ENCODE data around the gene PCBP3.

Gene PCBP3

DNA sequence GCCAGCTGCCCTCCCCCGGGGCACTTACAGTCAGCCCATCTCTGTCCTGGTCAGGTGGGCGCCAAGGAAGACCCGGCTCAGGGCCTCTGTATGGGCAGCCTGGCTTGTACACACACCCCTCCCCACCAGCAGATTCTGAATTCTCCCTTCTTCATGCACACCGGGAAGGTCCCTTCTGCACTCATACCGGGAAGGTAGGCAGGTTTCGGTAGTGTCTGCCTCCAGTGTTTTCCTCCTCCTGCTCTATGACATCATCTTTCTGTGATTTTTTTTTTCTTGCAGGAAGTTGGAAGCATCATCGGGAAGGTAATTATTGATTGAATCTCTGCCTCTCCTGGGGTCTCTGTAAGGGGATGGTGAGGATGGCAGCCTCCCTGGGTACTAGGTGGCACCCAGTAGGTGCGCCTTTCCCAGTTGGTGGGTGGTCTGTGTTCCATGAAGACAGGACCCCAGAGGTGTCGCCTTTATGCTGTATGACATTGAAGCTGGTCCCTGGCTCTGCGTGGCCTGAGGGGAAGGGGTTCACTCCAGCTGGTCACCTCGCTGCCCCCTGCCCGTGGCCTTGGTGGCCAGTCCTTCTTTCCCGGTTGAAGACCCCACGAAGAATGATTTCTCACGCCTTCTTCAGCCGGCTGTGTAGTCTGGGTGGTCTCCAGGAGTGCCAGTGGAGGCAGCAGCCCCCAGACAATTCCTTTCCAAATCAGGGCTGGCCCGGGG lies 255.9 kb downstream of the PCBP3 start:
- DNase-seq: no peak

DNA sequence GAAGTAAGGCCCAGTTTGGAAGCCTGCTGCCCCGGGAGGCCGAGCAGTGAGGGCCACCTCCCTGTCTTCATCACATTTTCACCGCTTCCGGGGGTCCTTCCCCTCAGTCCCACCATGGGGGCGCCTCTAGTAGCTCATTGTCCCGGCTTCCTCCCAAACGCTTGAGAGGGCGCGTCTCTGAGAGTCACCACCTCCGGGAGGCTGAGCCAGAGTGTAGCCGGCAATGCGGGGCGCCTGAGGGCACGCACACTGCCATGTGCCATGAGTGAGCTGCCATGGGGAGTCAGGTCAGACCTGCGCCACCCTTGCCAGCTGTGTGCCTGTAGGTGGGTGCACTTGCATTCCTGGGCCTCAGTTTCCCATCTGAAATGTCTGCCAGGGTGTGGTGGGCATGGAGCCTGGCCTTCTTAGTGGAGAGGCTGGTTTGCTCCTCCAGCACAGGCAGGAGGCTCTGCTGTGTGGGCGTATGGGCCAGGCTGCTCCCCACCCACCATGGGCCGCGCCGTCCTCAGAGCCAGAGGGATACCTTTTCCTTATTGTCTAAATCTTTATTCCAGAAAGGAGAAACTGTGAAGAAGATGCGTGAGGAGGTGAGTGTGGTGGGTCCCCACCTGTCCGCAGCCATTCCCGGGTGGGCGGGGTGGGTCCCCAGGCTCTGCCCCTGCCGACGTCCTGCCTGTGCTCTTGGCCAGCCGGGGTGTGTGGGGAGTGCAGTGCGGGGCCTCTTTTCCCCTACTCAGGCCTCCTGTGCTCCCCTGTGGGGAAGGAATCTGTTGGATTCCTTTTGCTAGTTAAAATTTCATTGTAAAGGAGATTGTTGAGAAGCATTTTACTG lies 256.7 kb downstream of the PCBP3 start:
- no peak for DNase-seq

DNA sequence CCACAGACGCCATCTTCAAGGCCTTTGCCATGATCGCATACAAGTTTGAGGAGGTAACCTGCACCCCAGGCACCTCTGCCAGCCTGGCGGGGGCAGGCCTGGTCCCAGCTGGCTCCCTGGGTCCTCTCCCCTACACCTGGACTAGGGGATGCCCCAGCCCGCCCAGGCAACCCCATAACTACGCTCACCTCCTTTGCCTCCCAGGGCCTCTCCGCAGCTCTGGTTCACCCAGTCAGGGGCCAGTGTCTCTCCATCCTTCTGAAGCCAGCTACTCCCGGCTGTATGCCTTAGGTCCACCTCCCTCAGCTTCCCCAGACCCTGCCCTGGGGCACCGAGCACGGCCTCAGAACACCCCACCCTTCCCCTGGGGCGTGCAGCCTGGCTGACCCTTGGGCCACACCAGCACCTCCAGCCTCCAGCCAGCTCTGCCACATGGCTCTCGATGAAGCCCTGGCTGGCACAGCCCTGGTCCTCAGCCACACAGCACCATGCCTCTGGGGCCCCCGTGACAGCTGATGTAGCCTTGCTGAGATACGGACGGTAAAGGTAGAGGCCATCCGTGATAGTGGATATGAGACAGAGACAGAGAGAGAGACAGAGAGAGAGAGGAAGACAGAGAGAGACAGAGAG lies 257.7 kb downstream of the PCBP3 start:
- no peak for DNase-seq

DNA sequence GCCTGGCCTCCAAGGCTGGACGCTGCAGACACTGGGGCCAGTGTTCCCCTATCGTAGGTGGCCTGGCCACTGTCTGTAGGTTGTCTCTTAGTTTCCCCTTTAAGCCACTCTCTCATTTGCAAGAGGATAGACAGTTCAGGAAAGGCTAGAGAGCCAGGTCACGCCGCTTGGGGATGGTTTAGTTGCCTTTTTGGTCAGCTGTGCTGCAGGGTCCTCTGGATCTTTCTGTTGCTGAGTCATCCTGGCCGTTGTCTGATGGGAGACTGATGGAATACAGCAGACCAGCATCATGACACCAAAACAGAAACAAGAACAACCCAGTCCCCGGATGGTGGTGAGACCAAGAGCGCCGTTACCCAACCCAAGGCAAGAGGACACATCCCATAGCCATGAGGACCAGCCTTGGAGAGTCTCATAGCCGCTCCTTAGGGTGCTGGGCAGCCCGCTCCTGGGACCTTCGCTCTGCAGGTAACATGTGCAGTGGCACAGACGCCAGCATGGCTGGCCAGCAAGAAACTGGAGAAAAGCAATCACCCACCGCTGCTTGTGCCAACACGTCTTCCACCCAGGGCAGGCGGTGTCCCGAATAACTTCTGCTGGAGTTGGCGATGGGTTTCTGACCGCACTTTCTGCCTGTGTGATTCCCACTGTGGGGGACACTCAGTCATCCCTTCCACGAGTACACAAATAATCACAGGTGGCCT lies 258.9 kb downstream of the PCBP3 start:
- DNase-seq: no peak

DNA sequence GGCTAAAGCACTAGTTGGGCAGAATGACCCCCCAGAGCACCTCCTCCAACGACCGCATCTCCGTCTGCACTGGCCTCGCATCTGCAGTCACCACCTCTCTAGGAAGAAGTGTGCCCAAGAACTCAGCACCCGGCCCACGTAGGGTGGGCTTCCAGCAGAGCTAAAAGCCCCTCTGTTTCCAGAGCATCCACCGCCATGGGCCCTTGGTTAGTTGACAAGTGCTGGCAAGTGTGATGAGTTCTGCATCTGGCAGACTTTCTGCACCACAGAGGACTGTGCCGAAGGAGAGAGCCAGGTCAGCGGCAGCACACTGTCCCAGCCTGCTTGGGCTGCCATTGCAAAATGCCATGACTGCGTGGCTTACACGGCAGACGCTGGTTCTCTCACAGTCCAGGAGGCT lies 261.7 kb downstream of the PCBP3 start:
- no peak for DNase-seq

DNA sequence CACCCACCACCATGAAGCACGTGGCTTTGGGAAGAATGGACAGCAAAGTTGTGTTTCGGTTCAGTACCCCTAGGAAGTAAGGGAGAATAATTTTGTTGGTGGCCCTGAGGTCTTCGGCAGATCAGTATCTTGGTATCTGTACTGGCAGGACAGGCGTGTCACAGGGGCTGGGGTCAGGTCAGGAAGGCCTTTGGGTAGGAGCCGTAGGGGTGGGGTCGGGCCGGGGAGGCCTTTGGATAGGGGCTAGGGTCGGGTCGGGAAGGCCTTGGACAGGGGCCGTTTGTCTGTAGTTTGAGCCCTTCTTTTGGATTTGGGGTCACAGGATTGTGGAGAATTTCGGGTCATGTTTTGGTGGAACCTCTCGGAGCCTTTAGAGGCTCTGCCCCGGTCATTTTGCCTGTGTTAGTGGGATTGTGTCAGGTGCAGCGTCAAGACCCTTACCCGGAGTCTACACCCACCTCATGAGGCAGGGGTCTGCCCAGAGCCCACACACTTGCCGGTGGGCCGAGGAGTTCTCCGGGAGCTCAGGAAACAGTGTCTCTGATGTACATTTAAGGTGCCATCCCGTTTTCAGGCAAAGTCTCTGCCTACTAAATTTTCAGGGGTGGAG lies 262.8 kb downstream of the PCBP3 start:
- DNase-seq: no peak

DNA sequence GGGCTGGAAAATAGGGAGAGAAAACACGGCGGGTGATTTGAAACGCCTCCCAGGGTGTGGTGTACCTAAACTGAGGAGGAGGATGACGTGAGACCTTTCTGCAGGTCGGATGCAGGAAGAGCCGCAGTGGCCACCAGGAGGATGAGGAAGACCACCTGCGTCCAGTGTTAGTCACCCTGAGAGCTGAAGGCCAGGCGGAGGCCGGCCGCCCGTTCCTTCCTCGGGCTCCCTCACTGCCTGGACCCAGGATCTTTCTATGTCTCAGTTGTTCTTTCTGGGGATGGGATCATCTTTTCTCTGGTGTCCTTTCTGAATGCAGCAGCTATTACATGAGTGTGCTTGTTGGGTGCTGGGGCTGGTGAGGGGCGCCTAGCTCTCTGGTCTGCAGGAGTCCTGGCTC lies 263.3 kb downstream of the PCBP3 start:
- no peak for DNase-seq

DNA sequence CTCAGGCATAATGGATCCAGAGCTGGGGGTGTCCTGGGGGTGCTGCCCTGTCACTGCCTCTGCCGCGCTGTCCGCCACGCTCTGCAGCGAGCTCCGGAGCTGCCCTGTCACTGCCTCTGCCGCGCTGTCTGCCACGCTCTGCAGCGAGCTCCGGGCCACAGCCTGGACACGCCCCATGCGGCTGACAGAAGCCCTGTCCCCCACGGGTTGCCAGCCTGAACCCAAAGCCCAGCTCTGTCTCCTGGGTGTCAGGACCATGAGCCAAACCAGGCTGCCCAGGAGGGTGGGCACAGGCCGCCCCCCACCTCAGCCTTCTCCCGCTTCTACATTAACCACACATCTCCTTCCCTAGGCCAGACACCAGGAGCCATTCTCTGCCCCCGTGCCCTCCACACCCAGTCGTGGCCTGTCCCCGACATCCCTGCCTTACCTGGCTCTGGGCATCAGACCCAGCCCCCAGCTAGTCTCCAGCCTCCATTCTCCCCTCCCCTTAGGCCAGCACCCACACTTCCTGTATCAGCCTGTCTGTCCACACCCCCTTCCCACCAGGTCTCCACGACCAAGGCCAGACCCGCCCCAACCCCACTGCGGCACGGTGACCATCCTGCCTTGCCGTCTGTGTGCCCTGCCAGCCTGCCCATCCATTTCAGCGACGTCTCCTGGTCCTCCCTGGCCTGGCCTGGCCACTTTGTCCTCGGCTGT lies 265.2 kb downstream of the PCBP3 start:
- DNase-seq: no peak

DNA sequence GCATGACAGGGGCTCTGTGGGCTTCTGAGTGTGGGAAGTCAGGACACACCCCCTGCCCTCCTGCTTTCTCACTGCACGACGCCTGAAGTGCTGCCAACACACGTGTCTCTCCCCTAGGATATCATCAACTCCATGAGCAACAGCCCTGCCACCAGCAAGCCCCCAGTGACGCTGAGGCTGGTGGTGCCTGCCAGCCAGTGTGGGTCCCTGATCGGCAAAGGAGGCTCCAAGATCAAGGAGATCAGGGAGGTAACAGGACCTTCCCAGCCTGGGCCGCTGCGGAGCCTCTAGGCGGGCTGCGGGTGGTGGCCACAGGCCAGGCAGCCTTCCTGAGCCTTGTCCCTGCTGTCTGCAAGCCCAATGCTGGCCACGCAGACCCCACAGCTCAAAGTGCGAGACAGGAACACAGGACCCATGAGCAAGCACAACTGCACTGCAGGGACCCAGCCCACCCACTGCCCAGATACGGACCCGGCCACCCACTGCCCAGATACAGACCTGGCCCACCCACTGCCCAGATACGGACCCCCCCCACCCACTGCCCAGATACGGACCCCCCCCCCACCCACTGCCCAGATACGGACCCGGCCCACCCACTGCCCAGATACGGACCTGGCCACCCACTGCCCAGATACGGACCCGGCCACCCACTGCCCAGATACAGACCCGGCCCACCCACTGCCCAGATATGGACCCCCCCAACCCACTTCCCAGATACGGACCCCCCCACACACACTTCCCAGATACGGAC lies 265.9 kb downstream of the PCBP3 start:
- no peak for DNase-seq

DNA sequence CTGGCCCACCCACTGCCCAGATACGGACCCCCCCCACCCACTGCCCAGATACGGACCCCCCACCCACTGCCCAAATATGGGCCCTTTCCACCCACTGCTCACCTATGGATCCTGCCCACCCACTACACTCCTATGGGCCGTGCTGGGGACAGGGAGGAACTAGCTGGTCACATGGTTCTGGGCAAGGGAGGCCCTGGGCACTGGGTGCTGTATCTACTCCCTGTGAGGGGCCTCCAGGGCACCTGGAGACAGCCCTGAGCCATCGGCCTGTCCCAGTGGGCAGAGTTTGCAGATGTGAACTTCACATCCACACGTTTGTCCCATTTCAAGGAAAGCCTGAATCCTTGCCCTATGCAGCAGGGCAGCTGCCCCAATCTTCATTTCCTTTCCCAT lies 266.6 kb downstream of the PCBP3 start:
- DNase-seq: no peak

DNA sequence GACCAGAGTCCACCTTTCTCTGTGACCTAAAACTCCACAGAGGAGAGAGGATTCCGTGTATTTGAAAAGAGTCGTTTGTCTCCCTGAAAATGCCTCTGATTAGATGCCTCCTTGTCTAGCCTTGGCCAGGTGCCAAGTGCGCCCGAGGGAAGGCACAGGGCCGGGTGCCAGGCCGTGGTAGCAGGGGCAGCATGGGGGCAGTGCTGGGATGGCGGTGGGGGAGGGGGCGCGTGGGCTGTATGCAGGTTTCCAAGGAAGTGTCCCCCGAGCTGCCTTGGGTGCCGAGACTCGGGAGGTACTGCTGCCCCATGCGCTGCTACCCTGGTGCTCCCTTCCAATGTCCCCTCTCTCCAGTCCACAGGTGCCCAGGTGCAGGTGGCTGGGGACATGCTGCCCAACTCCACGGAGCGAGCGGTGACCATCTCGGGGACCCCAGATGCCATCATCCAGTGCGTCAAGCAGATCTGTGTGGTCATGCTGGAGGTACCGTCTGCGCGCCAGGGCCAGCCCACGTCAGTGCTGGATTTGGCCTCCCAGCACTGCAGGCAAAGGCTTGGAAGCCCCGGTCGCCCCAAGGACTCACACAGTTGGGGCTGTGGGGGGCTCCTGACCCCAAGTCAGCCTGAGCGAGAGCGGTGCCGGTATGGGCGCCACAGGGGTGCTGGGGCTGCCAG lies 267.2 kb downstream of the PCBP3 start:
- no peak for DNase-seq

DNA sequence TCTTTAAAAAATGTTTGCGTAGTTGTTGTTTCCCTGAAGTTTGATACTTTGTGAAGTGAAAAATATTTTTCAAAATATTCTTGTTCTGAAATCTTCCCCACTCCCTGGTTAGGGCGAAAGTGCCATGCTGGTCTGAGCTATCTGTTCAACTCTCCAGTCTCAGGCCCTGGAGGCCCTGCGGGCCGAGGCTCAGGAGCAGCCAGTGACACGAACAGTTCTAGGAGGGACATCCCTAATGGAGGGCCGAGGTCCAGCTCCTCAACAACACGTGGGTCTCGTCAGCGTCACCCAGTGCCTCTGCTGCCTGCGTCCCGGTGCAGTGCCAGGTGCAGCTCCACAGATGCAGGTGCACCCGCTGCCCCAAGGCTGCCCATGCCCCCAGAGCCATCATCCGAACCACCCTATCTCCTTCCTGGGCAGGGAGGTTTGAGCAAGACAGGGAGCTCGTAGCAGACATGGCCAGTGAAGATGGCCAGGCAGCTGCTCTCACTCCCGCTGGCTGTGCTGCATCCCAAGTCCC lies 268.3 kb downstream of the PCBP3 start:
- DNase-seq: no peak

DNA sequence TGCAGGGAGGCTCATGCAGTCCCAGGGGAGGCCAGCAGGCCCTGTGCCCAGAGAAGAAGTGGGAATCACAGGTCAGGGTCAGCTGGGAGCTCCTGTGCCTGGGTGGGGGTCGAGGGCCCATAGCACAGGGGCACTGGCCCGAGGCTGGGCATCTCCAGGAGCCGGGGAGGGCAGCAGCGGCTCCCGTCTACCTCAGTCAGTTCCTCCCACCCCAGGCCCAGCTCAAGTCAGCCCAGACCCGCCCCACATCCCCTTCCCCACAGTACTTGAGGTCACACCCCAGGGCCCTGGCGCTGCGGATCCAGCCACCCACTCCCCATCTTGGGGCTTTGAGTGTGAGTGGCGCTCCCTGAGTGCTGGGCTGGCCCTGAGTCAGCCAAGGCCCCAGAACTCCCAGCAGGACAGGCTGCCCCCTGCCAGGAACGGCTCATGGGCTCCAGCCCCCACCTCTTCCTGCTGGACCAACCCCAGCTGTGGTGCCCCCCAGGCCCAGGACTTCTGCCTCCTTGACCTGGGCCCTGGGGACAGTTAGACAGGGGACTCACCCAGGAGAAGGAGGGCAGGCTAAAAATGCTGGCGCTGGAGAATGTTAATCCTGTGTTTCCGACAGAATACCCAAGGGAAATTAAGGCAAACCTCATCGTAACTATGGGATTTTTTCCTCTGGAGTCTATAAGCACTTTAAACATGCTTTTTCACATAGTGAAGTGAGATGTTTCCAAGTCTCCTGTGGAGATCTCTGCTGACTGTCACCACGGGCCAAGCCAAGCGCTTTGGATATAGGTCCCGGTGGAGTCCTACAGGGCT lies 269.3 kb downstream of the PCBP3 start:
- no peak for DNase-seq

DNA sequence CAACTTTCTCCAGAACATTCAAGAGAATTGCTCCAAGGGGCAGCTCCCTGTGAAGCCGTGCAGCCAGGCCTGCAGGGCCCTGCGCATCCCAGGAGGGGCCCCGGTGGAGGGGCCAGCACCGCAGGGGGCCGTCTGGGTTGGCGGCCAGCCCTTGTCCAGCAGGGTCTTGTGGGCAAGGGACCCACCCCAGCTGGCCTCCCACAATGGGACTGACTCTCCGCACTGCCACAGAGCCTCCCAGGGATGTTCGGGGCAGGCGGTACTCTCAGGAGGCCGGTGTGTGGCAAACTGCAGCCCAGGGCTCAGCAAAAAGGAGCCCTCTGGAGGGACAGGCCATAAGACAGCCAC lies 269.9 kb downstream of the PCBP3 start:
- no peak for DNase-seq

DNA sequence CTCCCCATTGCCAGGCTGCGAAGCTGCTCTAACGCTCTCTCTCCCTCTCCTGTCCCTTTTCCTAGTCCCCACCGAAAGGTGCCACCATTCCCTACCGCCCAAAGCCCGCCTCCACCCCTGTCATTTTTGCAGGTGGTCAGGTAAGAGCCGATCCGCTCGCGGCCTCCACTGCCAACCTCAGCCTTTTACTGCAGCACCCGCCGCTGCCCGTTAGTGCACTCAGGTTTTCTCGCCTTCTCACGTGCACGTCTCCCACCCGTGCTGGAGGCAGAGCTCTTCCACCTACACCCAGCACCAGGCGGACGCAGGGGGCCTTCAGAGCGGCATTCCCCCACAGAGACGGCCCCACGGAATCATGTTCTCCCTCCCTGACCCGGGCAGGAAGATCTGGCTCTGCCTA lies 270.4 kb downstream of the PCBP3 start:
- no peak for DNase-seq

DNA sequence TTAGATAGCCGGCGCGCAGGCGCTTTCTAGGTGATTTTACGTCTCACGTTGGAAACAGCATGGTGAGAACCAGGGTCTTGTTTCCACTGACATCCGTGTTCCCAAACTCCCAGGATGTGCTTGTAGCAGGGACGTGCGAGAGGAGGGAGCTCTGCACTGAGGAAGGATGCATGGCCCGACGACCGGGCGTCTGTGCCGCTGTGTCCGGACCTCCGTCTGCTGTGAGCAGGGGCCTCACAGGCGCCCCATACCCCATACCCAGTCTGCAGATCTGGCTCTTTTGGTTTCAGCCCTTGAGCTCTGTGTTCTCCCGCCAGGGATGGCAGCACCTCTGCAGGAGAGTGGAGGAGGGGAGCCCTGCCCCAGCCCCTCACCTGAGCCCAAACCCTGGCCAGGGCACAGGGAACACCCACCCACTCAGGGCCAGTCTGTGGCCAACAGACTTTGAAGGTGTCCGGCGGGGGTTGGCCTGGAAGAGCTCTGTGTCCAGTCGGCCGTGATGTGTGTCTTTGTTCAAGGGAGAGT lies 270.9 kb downstream of the PCBP3 start:
- DNase-seq: no peak

DNA sequence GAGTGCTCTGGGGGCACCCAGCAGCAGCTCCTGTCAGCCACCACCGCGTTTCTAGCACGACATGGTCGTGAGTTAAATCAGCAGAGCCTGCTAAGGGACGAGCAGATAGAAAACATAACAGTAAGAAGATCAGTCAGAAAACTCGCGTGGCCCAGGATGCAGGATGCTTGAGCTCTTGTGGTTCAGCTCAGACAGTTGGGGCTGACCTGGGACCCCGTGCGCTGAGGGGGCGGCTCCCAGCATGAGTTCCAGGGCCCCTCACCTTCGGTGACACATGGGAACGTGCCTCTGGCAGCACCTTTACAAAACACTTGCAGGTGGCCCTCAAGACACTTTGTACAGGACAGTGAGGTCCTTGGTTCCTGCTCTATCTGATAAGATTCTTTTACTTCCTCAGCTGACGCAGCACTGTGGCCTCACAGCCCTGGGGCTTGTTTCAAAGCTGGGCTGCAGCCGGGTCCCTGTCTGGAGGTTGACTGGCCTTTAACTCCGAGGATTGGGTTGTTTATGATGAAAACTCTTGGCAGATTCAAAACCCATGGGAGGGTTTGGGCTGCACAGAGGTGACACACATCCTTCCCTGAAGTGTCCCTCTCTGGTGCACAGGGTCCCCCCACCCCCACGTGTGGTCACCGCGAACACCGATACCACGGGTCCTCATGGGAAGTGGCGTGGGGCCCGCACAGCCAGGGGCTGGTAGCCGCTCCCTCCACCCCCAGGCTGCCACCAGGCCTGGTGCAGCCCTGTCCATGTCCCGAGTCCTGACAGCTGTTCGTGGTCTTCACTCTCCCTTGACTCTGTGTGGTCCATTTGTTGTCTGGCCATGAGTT lies 272.7 kb downstream of the PCBP3 start:
- DNase-seq: no peak

DNA sequence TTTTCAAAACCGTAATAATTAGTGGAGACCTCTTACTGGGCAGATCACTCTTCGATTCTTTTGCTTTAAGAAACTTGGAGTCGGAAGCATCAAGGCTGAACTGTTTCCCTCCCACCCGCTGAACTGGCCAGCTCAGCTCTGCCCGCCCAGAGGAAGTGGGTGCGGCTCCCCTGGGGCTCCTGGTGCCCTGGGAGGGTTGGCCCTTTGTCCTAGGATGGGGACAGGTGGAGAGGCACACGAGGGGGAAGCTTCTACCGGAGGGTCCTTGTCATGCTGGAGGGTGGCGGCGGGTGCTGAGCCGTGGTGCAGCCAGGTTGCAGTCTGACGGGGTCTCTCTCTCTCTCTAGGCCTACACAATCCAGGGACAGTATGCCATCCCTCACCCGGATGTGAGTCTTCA lies 273.7 kb downstream of the PCBP3 start:
- no peak for DNase-seq

DNA sequence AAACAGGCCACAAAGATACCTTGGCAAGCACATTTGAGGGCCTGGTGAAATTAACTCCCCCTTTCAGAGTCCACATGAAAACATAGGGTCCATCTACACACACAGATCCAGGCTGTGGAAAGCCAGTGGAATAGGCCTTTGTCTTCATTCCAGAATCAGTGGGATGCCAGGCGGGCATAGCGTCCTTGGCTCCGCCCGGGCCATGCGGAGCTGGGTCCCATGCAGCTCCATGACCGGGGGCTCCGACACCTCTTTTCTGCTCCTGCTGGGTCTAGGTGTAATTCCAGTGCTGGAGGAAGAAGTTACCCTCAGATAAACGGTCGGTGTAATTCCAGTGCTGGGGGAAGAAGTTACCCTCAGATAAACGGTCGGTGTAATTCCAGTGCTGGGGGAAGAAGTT lies 274.5 kb downstream of the PCBP3 start:
- DNase-seq: no peak

All from CD4-positive, alpha-beta T cell treated with Interferon alpha-2 for 1 hour (primary cell).